Measurements from ENCODE around the gene DHFR. TPM values are rescaled to one million over a fixed set of nuclear protein-coding genes. Genes with fewer than 3 reads are reported as not detected.
"Not testable (repeated sequence)": the region's sequence is repeated elsewhere in the genome, so short reads cannot be mapped to it uniquely, and the experiment has no call there.

The DHFR gene
- total RNA-seq, 1 donor from 2014 or later: 49.8 TPM

DNA sequence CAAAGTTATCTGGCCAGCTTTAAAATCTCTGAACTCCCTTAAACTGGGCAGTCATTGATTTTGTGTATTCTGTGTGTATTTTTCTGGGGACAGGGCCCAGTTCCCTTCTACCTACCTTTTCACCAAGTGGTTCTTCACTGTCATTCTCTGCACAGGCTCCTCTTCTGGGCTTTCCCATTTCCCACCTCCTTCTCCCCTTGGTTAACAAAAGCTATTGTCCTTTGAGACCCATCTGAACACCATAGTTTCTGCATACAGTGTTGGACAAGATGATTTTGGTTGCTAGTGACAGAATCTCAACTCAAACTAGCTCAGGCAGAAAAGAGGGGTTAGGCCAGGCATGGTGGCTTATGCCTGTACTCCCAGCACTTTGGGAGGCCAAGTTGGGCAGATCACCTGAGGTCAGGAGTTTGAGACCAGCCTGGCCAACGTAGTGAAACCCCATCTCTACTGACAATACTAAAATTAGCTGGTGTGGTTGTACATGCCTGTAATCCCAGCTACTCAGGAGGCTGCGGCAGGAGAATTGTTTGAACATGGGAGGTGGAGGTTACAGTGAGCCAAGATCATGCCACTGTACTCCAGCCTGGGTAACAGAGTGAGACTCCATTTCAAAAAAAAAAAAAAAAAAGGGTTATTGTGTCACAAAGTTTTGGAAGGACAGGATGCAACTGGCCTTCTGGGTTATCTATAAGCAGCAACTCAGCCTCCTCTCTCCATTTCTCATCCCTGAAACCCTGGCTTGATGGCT is 53.7 kb downstream of the DHFR start:
- intact Hi-C loops (cut with micrococcal nuclease): no loop called here

DNA sequence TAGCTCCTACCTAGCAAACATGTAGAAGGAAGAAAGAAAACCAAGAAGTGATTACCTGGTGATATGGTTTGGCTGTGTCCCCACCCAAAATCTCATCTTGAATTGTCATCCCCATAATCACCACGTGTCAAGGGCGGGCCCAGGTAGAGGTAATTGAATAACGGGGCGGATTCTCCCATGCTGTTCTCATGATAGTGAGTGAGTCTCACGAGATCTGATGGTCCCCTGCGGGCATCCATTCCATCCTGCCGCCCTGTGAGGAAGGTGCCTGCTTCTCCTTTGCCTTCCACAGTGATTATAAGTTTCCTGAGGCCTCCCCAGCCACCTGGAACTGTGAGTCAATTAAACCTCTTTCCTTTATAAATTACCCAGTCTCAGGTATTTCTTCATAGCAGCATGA is 57.3 kb downstream of the DHFR start:
- intact Hi-C loops (cut with micrococcal nuclease): no loop called here

DNA sequence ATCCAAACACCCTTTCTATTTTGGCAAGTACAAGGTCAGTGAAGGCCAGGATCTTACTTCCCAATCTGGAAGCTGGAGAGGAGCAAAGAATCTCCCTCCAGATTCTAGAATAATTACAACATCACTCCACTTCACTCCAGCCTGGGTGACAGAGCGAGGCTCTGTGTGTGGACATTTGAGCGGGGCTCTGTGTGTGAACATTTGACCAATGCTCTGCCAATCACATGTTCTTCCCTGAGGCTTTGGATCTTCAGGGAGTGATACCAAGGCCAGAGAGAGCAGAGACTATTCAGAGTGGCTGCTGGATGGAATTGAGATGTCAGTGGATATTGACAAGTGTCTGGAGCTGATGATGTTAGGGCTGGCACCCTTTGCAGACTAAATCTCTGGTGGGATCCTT is 60.0 kb downstream of the DHFR start:
- intact Hi-C loops (cut with micrococcal nuclease): no loop called here

DNA sequence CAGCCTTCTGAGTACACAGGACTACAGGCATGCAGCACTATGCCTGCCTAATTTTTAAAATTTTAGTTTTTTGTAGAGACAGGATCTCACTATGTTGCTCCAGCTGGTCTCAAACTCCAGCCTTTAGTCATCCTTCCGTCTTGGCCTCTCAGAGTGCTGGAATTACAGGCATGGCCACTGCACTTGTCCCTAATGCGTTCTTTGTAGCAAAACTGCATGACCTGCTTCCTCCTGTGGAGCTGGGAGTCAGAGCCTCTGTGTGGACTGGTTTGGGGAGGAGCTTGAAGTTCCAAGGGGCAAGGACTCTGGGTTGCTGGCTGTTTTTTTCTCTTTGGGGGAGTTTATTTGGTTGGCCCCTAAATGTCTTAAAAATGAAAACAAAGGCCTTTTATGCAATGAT is 62.0 kb downstream of the DHFR start:
- intact Hi-C loops (cut with micrococcal nuclease): no loop called here

DNA sequence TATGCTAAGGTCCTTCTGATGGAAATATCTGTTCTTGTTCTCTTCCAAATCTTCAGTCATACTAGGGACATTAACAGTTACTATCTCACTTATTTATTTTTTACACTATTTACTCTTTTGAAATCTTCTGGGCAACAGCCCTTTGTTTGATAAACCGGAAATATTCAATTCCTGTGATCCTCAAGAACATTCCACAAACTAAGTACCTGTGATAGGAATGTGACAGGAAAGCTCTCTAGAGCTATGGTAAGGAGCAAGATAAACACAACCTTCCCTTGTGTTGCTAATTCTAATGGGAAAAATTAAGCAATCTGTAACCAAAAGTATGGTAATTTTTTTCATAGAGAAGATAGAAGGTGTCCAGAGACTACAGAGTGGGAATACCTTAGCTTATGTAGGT is 62.7 kb downstream of the DHFR start:
- intact Hi-C loops (cut with micrococcal nuclease): no loop called here

DNA sequence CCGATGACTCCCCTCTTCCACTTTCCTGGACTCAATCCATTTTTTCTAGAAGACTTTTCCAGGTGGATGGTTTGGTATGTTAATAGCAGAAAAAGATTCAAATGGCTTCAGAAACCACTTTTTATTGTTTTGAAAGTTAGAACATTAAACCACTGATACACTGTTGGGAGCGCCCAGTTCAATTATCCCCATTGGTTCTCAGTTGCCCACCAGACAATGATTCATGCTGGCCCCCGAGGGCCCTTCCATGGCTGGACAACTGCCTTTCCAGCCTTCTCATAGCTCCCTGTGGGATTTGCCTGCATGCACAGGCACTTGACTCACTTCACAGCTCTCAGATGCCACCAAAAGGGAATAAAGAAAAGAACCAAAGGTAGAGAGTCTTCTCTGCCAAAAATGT is 63.4 kb downstream of the DHFR start:
- intact Hi-C loops (cut with micrococcal nuclease): no loop called here

DNA sequence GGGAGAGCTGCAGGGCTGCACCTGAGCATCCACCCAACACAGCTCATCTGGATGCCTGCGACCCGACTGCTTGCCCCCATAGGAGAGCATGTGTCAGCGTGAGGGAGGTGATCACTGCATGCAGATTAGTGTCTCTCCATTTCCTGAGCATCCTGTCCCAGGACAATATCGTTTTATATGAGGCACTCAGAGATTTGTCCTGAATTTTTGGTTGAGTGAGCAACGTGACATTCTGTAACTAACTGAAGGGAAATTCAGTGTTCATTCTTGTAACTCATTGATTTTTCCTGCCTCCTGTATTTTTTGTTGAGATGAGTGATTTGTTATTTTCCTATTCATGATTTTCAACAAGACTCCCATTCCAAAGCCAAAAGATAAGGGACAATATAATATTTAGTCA is 64.0 kb downstream of the DHFR start:
- intact Hi-C loops (cut with micrococcal nuclease): no loop called here

DNA sequence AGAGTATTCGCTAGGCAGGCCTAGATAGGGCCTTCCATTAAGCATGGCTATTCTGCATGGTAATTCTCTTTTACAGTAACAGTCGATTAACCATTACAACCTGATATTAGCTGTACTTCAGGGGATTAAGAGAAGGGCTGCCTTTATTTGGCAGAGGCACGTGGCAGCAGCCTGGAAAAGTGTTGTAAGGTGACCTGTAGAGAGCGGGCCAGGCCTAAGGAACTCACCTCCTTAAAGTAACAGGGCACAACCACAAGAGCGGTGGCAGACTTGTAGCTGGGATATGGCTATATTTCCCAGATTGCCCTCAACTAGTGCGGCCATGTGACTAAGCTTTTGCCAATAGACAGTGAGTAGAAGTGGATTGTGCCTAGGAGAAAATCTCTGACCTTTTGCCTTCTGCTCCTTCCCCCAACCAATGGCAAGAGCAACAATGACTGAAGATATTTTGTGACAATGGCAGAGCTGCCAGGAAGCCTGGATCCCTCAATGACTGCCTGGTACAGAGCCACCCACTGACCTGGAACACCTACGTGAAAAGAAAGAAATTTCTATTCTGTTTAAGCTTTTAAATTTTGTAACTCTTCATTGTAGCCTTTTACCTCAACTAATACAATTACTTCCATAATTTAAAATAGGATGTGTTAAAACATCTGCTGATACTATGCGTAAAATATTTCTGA is 65.8 kb downstream of the DHFR start:
- intact Hi-C loops (cut with micrococcal nuclease): no loop called here

DNA sequence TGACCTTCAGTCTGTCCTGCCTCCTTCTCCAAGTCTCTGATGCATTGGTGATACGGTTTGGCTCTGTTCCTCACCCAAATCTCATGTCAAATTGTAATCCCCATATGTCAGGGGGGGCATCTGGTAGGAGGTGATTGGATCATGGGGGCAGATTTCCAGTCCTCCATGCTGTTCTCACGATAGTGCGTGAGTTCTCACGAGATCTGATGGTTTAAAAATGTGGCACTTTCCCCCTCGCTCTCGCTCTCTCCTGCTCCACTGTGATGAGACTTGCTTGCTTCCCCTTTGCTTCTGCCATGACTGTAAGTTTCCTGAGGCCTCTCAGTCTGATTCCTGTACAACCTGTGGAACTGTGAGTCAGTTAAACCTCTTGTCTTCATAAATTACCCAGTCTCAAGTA is 70.0 kb downstream of the DHFR start:
- intact Hi-C loops (cut with micrococcal nuclease): no loop called here

DNA sequence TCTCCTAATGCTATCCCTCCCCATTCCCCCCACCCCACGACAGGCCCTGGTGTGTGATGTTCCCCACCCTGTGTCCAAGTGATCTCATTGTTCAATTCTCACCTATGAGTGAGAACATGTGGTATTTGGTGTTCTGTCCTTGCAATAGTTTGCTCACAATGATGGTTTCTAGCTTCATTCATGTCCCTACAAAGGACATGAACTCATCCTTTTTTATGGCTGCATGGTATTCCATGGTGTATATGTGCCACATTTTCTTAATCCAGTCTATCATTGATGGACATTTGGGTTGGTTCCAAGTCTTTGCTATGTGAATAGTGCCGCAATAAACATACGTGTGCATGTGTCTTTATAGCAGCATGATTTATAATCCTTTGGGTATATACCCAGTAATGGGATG is 74.5 kb downstream of the DHFR start:
- intact Hi-C loops (cut with micrococcal nuclease): not testable (repeated sequence)

DNA sequence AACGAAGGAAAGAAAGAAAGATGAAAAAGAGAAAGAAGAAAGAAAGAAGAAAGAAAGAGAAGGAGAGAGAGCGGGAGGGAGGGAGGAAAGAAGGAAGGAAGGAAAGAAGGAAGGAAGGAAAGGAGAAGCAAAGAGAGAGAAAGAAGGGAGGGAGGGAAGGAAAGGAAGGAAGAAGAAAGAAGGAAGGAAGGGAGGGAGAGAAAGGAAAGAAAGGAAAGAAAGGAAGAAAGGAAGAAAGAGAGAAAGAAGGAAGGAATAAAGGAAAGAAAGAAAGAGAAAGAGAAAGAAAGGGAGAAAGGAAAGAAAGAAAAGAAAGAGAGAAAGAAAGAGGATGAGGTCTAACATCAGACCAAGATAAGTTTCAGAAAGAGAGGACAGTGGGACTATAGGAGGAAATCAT is 75.7 kb downstream of the DHFR start:
- intact Hi-C loops (cut with micrococcal nuclease): no loop called here

DNA sequence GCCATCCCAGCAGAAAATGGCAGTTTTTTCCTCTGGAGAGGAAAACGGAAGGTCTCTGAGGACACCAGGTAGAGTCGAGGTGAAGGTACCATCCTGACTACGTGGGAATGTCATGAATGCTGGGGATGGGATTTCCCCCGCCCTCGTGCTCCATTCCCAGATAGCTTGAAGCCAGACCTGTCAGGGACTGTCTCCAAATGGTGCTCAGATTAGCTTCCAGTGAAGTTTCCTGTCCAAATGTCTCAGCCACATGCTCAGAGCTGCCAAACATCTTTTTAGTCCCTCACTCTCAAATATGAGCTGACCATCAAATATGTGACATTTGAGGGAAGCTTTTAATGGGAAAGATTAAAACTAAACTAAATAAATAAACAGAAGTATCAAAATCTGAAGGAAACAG is 77.1 kb downstream of the DHFR start:
- intact Hi-C loops (cut with micrococcal nuclease): no loop called here

DNA sequence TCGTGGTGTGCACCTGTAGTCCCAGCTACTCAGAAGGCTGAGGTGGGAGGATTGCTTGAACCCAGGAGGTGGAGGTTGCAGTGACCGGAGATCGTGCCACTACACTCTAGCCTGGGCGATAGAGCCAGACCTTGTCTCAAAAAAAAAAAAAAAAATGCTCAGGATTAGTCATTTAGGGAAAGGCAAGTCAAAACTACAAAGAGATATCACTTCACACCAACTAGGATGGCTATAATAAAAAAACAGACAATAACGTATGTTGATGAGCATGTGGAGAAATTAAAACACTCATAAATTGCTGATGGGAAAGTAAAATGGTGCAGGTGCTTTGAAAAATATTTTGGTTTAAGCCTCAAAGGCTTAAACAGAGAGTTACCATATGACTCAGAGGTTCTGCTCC is 78.4 kb downstream of the DHFR start:
- intact Hi-C loops (cut with micrococcal nuclease): no loop called here

Other genes with a start within 250 kb of the DHFR start
- 11.6 and 11.9 TPM in 2 replicates for gene ZFYVE16, start 246.9 kb downstream of the DHFR start, total RNA-seq
- gene FAM151B, start 166.9 kb downstream of the DHFR start, total RNA-seq: 0.22 TPM in 1 of 2 replicates, not detected in the other
- gene ANKRD34B, start 84.7 kb downstream of the DHFR start, total RNA-seq: not detected in 2 replicates
- 19.4 and 21.0 TPM in 2 replicates for gene MSH3, start 331 bp downstream of the DHFR start, total RNA-seq

All from T-helper 1 cell treated with Interleukin-12 subunit alpha and Interleukin-12 subunit beta and Interleukin-4 antibody, amounts not matched to agents 30 ng/mL and 1 ng/mL, for 36 hours (primary cell).